ENCODE results near the gene PLIN4. TPM values are rescaled to one million over a fixed set of nuclear protein-coding genes. Genes with fewer than 3 reads are reported as not detected.

The PLIN4 gene
- polyA plus RNA-seq, 1 experiment, result 0.07 TPM

- Histone ChIP-seq H3K9me3 (ENCODE audit: control insufficient read depth, insufficient read depth, low read length) (peaks cover 5% of the 10 kb centered on the region; the same call in 1 of the 2 replicates), H3K27me3 (ENCODE audit: control insufficient read depth, insufficient read depth, low read length) (no peaks in the 10 kb centered on the region), H3K27ac (ENCODE audit: low read depth, low read length) (no peak overlapping the region), H3K4me3 (ENCODE audit: low read depth, low read length) (no peak overlapping the region)
- ChIA-PET CTCF (no interaction called here), POLR2A (no interaction called here)
- DNase-seq (ENCODE audit: low read depth, low spot score), result no peak
- TF ChIP-seq CTCF (IDR thresholded peaks at IDR 0.05; ENCODE audit: low read depth, low read length), result no peak
These were observed 12.5 kb downstream of the PLIN4 start for GRCh38 chr19:4505570-4506448.

- no peaks in the 10 kb centered on the region for H3K27me3 ChIP-seq (ENCODE audit: control insufficient read depth, insufficient read depth, low read length)
- ChIA-PET POLR2A (no interaction called here), CTCF (no interaction called here)
- H3K4me3 ChIP-seq (ENCODE audit: low read depth, low read length), result no peak overlapping the region
- no peak for DNase-seq (ENCODE audit: low read depth, low spot score)
- no peak overlapping the region for H3K27ac ChIP-seq (ENCODE audit: low read depth, low read length)
- TF ChIP-seq CTCF (IDR thresholded peaks at IDR 0.05; ENCODE audit: low read depth, low read length), result no peak
- H3K9me3 ChIP-seq (ENCODE audit: control insufficient read depth, insufficient read depth, low read length), result no peaks in the 10 kb centered on the region; the same call in 1 of the 2 replicates
These were observed 13.3 kb downstream of the PLIN4 start for GRCh38 chr19:4504891-4505569.

DNA sequence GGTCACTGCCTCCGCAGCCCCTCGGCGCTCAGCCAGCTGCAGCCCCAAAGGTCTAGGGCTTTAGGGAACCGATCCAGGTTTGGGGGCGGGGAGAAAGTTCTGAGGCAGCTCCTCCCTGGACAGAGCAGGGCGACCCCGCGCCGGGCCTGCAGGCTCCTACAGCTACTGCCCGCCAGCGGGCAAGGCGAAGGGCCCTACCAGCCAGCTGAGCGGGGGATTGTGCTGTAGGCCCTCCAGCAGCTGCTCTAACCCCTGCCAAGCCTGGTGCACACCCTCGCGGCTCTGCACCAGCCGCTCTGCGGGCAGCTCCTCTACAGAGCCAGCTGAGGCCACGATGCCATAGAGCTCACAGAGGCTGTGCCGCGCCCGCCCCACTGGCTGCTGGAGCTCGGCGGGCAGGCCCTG is 14.0 kb downstream of the PLIN4 start:
- Histone ChIP-seq H3K27me3 (ENCODE audit: control insufficient read depth, insufficient read depth, low read length) (no peaks in the 10 kb centered on the region), H3K4me3 (ENCODE audit: low read depth, low read length) (no peak overlapping the region), H3K27ac (ENCODE audit: low read depth, low read length) (no peak overlapping the region), H3K9me3 (ENCODE audit: control insufficient read depth, insufficient read depth, low read length) (no peaks in the 10 kb centered on the region; the same call in 1 of the 2 replicates)
- DNase-seq (ENCODE audit: low read depth, low spot score), result no peak
- POLR2A ChIA-PET, result interaction anchor here (1.4 kb wide), 1 partner anchor 10 kb away, joined by 4 read pairs; no protein-coding TSS in a partner anchor
- CTCF ChIA-PET, result no interaction called here
- no peak for TF ChIP-seq CTCF (IDR thresholded peaks at IDR 0.05; ENCODE audit: low read depth, low read length)

DNA sequence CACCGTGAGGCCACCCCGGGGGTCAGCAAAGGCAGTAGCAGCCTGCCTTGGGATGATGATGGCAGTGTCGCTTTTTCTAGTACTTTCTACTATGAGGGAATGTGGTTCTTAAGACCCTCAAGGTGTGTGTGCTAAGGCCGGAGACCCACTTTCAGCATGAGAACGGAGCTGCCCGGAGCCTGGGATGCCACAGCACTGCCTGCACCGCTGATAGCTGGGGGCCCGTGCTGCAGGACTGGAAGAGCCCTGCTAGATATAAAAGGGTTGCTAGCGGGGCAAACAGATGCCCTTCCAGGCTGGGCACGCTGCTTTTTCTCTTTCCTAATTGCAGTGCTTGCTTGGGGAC is 14.5 kb downstream of the PLIN4 start:
- no peak overlapping the region for H3K4me3 ChIP-seq (ENCODE audit: low read depth, low read length)
- no peak overlapping the region for H3K27ac ChIP-seq (ENCODE audit: low read depth, low read length)
- no peak for TF ChIP-seq CTCF (IDR thresholded peaks at IDR 0.05; ENCODE audit: low read depth, low read length)
- CTCF ChIA-PET, result no interaction called here
- no peaks in the 10 kb centered on the region for H3K27me3 ChIP-seq (ENCODE audit: control insufficient read depth, insufficient read depth, low read length)
- H3K9me3 ChIP-seq (ENCODE audit: control insufficient read depth, insufficient read depth, low read length), result no peaks in the 10 kb centered on the region; the same call in 1 of the 2 replicates
- POLR2A ChIA-PET, result interaction anchor here (1.4 kb wide), 1 partner anchor 9 kb away, joined by 4 read pairs; no protein-coding TSS in a partner anchor
- no peak for DNase-seq (ENCODE audit: low read depth, low spot score)
